Esophagus muscularis mucosa (tissue), 4 donors: ENCODE data around the gene FTCDNL1. TPM values are rescaled to one million over a fixed set of nuclear protein-coding genes. Genes with fewer than 3 reads are reported as not detected.

Source experiments
- DNase-seq: peaks from one replicate; pipeline ENCODE4 v3.0.0-alpha.2; 2017; ENCODE audit errors: extremely low spot score
- H3K27ac ChIP-seq, 4 donors: fragments of 200-600 bp; sonication (generic); replicated peaks in 1 of 4; 1 replicate in 3 of 4; 2 replicates in 1 of 4; pipeline ENCODE4 v1.5.1; 2016 to 2019; ENCODE audit warnings: mild to moderate bottlenecking in 1 of 4
- H3K27me3 ChIP-seq, 4 donors: fragments of 200-600 bp; sonication (generic); one replicate each; pipeline versions ENCODE4 v1.5.1 to v1.6.0; 2016 to 2019
- H3K36me3 ChIP-seq, 4 donors: fragments of 200-600 bp; sonication (generic); one replicate each; pipeline ENCODE4 v1.5.1; 2016 to 2019
- H3K4me1 ChIP-seq, 4 donors: fragments of 200-600 bp; sonication (generic); one replicate each; pipeline ENCODE4 v1.5.1; 2016 to 2019
- H3K4me3 ChIP-seq, 4 donors: fragments of 200-600 bp; sonication (generic); 1 replicate in 2 of 4; 2 replicates in 2 of 4; pipeline ENCODE4 v1.5.1; 2016 to 2019; ENCODE audit warnings: mild to moderate bottlenecking in 4 of 4, moderate library complexity in 1 of 4
- H3K9me3 ChIP-seq, 4 donors: fragments of 200-600 bp; sonication (generic); 1 replicate in 3 of 4; 2 replicates in 1 of 4; pipeline ENCODE4 v1.5.1; 2016 to 2019
- EP300 ChIP-seq: sonication (generic); formaldehyde crosslinking; IDR thresholded peaks from one replicate; pipeline ENCODE4 v1.6.1; 2017; ENCODE audit warnings: antibody characterized with exemption
- POLR2A ChIP-seq: fragments of 450-650 bp; IDR thresholded peaks from one replicate; pipeline ENCODE4 v1.6.1; 2017; ENCODE audit warnings: antibody characterized with exemption, moderate library complexity, mild to moderate bottlenecking, low read depth
- POLR2AphosphoS5 ChIP-seq, 2 donors: sonication (generic); formaldehyde crosslinking; IDR thresholded peaks; one replicate each; pipeline ENCODE4 v1.6.1; 2017; ENCODE audit warnings: antibody characterized with exemption in 2 of 2
- WGBS: methylation state at CpG from one replicate; pipeline ENCODE4 v1.1.5; 2018; 5-methylcytosine and 5-hydroxymethylcytosine counted together
- intact Hi-C: fragments of 100-400 bp; cut with DNase I; formaldehyde crosslinking; loops from one replicate; pipeline ENCODE4 v1.15.1; 2023
- total RNA-seq, 4 donors: library from RNA; depleted of rRNA; stranded (reverse); fragments of >200 nt; gene quantifications; one replicate each; pipeline versions ENCODE4 v1.1.0 to v1.2.1, GENCODE V29; 2016
- TF ChIP-seq, protein P1 (sequence below), 3 experiments: fragments of 200-600 bp in 2 of 3; fragments of 450-650 bp in 1 of 3; sonication (generic) in 2 of 3; IDR thresholded peaks; one replicate each; pipeline ENCODE4 v1.5.1; 2017 to 2019; ENCODE audit warnings: antibody characterized with exemption in 3 of 3, mild to moderate bottlenecking in 2 of 3, moderate library complexity in 1 of 3

FTCDNL1 gene
- total RNA-seq, 4 donors from 2014 or later, result 1.2 to 5.3 (median 2.0) TPM

DNA sequence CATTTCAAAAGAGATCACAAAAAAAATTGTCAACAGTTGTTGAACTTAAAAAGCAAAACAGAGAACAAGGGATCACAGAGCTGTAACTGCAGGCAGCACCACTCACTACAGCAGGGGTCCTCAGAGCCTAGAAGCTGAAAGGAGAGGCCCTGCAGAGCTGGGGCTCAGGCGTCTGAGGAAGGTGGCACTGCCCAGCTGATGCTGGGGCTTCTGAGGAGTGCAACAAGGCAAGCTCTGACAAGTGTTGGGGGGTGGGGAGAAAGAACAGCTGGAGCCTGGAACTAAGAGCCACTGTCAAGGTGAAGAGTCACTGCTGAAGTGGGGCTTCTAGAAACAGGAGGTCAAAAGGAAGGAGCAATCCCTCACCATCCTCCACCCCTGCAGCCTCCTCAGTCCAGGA, 46.2 kb downstream of the FTCDNL1 start:
- Histone ChIP-seq H3K9me3 (no peaks in the 10 kb centered on the region), H3K4me1 (peaks cover 0 to 12% (median 11%) of the 10 kb centered on the region in 4 donors), H3K4me3 (no peak overlapping the region), H3K27me3 (no peaks in the 10 kb centered on the region), H3K27ac (no peak overlapping the region), H3K36me3 (no peaks in the 10 kb centered on the region)
- TF ChIP-seq POLR2AphosphoS5 (IDR thresholded peaks at IDR 0.05) (no peak), EP300 (no peak)
- TF ChIP-seq, protein P1, sequence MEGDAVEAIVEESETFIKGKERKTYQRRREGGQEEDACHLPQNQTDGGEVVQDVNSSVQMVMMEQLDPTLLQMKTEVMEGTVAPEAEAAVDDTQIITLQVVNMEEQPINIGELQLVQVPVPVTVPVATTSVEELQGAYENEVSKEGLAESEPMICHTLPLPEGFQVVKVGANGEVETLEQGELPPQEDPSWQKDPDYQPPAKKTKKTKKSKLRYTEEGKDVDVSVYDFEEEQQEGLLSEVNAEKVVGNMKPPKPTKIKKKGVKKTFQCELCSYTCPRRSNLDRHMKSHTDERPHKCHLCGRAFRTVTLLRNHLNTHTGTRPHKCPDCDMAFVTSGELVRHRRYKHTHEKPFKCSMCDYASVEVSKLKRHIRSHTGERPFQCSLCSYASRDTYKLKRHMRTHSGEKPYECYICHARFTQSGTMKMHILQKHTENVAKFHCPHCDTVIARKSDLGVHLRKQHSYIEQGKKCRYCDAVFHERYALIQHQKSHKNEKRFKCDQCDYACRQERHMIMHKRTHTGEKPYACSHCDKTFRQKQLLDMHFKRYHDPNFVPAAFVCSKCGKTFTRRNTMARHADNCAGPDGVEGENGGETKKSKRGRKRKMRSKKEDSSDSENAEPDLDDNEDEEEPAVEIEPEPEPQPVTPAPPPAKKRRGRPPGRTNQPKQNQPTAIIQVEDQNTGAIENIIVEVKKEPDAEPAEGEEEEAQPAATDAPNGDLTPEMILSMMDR (IDR thresholded peaks at IDR 0.05), result no peak
- WGBS, result 65% methylated on average over 1 of the region's 1 CpG
- intact Hi-C loops, result no loop called here
- DNase-seq, result no peak

DNA sequence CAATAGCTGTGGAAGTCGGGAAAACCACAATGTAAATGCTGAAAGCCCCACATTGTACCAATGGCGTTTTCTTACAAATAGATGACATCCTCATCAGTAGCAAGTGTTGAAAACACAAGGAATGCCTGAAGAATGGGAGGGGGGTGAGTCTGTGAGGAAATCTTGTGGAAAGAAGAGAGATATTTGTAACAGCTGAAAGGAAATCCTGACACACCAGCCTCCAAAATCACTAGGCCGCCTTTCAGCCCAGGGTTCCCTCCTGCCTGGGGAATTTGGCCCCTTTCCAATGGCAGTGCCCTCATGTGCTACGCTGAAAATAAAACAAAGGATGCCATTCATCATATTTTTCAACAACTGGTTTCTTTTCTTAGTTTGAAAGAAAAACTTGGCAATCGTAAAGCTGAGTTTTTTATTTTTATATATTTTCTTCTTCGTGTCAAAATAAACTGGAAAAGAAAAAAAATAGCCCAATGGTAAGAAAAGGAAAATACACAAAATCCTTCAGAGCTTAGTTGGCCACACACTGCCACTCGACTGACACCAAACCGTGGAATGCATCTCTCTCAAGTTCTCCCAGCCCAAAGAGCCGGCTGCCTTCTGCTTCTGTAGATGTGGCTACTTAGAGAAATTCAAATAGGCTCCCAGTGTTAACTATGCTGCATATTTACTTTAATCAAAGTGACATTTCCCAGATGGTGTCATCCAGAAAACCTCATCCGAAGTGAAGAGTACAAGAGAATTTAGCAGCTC, 52.0 kb downstream of the FTCDNL1 start:
- WGBS, result 16% methylated on average over 10 of the region's 10 CpGs
- H3K4me3 ChIP-seq, result peak overlapping the region in 1 of 4 donors; percentile 19
- H3K27me3 ChIP-seq, result no peaks in the 10 kb centered on the region
- H3K36me3 ChIP-seq, result no peaks in the 10 kb centered on the region
- peaks cover 3 to 17% (median 14%) of the 10 kb centered on the region in 4 donors for H3K4me1 ChIP-seq
- intact Hi-C loops, result no loop called here
- H3K27ac ChIP-seq, result peak overlapping the region in 2 of 4 donors; percentile 7 to 39
- H3K9me3 ChIP-seq, result no peaks in the 10 kb centered on the region
- TF ChIP-seq POLR2AphosphoS5 (IDR thresholded peaks at IDR 0.05) (peak in 1 of 2 donors; percentile 31), POLR2A (no peak)
- DNase-seq, result no peak

DNA sequence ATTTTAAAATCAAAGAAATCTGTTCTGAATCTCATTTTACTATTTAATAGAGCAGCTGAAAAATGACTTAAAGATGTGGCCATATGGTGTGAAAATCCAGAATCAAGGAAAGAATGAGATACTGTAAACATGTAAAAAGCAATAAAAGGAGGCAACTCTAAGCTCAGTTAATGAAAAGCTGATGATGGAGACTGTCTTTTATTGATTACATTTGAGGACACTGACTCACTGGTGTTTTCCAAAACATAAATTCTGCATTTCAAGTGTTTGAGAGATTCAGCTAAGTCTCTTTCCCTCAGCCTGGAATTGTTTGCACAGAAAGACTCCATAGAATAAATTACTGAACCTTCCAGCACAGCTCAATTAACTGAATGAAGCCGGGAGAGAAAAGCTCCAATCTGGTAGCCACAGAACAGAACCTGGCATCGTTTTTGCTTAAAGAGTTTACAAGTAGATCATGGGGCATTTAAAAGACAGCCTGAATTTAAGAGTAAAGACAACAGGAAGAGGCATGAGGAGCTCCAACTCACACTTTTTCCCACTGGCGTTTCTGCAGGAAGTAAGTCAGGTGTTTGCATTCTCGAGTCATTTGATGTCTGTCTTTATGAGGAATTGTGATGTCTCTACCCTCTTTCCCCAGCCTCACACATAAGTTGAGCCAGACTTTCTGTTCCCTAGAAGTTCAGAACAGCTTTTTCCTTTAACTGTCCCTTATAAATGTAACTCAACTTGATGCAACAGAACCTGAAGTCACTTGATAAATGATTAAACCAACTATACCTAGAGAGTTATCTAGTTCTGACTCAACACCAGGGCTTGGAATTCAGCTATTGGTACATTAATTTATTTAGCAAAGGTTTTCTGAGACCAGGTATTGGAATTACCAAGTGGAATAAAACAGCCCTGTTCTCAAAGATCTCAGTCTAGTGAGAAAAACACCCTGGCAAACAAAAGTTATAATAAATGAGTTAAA, 53.3 kb downstream of the FTCDNL1 start:
- no peak overlapping the region for H3K27ac ChIP-seq
- H3K4me3 ChIP-seq, result no peak overlapping the region
- H3K36me3 ChIP-seq, result no peaks in the 10 kb centered on the region
- intact Hi-C loops, result no loop called here
- H3K27me3 ChIP-seq, result no peaks in the 10 kb centered on the region
- H3K4me1 ChIP-seq, result peaks cover 3 to 17% (median 14%) of the 10 kb centered on the region in 4 donors
- no peak for DNase-seq
- TF ChIP-seq POLR2A, result no peak
- TF ChIP-seq, protein P1 (IDR thresholded peaks at IDR 0.05), result no peak
- TF ChIP-seq EP300, result no peak
- TF ChIP-seq POLR2AphosphoS5 (IDR thresholded peaks at IDR 0.05), result no peak
- no peaks in the 10 kb centered on the region for H3K9me3 ChIP-seq
- 66% methylated on average over 4 of the region's 4 CpGs for WGBS

DNA sequence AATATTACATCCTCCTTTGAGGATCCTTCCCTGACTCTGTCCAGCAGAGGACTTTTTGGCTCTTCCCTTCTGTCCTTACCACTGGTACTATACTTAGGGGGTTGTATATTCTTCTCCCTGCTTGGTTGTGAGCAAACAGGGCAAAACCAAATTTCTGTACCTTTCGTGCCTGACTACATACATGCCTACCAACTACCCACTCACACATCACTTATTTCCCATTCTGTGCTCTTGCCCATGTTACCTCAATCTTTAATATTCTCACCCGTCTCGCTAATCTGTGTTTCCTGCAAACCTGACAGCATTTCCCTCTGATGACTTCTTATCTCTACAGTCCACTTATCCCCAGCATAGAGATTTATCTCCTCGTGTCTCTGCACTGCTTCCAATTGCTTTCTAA, 58.6 kb downstream of the FTCDNL1 start:
- H3K4me3 ChIP-seq, result no peak overlapping the region
- no peaks in the 10 kb centered on the region for H3K4me1 ChIP-seq
- no peaks in the 10 kb centered on the region for H3K27me3 ChIP-seq
- H3K27ac ChIP-seq, result no peak overlapping the region
- no peak for TF ChIP-seq EP300
- TF ChIP-seq, protein P1 (IDR thresholded peaks at IDR 0.05), result no peak
- no peak for TF ChIP-seq POLR2AphosphoS5 (IDR thresholded peaks at IDR 0.05)
- no peak for TF ChIP-seq POLR2A
- DNase-seq, result no peak
- whole genome bisulfite sequencing, result 77% methylated on average over 4 of the region's 4 CpGs
- H3K36me3 ChIP-seq, result no peaks in the 10 kb centered on the region
- intact Hi-C loops, result no loop called here
- H3K9me3 ChIP-seq, result no peaks in the 10 kb centered on the region

DNA sequence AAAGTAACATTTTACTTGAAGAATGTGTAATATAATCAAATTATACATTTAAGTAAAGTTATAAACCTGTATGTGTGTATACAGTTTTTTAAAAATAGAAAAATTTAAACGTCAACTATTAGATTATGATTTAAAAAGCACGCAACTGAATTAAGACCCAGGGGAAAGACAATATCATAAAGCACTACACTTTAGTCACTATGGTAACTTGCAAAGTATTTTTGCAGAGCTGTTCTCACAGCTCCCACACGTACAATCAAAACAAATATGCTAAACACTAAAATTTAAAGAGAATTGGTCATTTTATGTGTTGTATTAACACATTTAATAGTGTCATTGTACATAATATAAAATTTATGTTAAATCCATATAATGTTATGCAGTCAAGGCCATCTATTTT, 59.7 kb downstream of the FTCDNL1 start:
- no peaks in the 10 kb centered on the region for H3K36me3 ChIP-seq
- no peak for TF ChIP-seq POLR2AphosphoS5 (IDR thresholded peaks at IDR 0.05)
- TF ChIP-seq, protein P1 (IDR thresholded peaks at IDR 0.05), result no peak
- TF ChIP-seq POLR2A, result no peak
- no peak for TF ChIP-seq EP300
- no peak overlapping the region for H3K27ac ChIP-seq
- no peaks in the 10 kb centered on the region for H3K27me3 ChIP-seq
- no peaks in the 10 kb centered on the region for H3K9me3 ChIP-seq
- intact Hi-C loops, result no loop called here
- DNase-seq, result no peak
- WGBS, result 68% methylated on average over 3 of the region's 3 CpGs
- no peaks in the 10 kb centered on the region for H3K4me1 ChIP-seq
- no peak overlapping the region for H3K4me3 ChIP-seq
